Ascending aorta (tissue), 2 donors: ENCODE data around the gene CAV1. TPM values are rescaled to one million over a fixed set of nuclear protein-coding genes. Genes with fewer than 3 reads are reported as not detected.

Experiments
- DNase-seq, 2 donors: peaks; one replicate each; pipeline ENCODE4 v3.0.0-alpha.2; 2019; ENCODE audit warnings: low spot score in 2 of 2
- H3K27ac ChIP-seq, 2 donors: fragments of 200-600 bp; sonication (generic); one replicate each; pipeline ENCODE4 v1.5.1; 2016 to 2017; ENCODE audit warnings: mild to moderate bottlenecking in 1 of 2
- H3K27me3 ChIP-seq: fragments of 200-600 bp; sonication (generic); one replicate; pipeline ENCODE4 v1.5.1; 2017
- H3K36me3 ChIP-seq, 2 donors: fragments of 200-600 bp; sonication (generic); one replicate each; pipeline ENCODE4 v1.5.1; 2016
- H3K4me1 ChIP-seq, 2 donors: fragments of 200-600 bp; sonication (generic); one replicate each; pipeline ENCODE4 v1.5.1; 2016 to 2017; ENCODE audit warnings: mild to moderate bottlenecking in 1 of 2
- H3K4me3 ChIP-seq, 2 donors: fragments of 200-600 bp; sonication (generic); one replicate each; pipeline ENCODE4 v1.5.1; 2016 to 2017; ENCODE audit warnings: mild to moderate bottlenecking in 1 of 2
- H3K9me3 ChIP-seq, 2 donors: fragments of 200-600 bp; sonication (generic); one replicate each; pipeline ENCODE4 v1.5.1; 2016
- CTCF ChIP-seq, 3 experiments: fragments of 200-600 bp in 2 of 3; fragments of 450-650 bp in 1 of 3; sonication (generic) in 2 of 3; IDR thresholded peaks; one replicate each; pipeline ENCODE4 v1.5.1; 2016 to 2019; ENCODE audit warnings: antibody characterized with exemption in 3 of 3, mild to moderate bottlenecking in 1 of 3, moderate library complexity in 1 of 3
- intact Hi-C: fragments of 100-400 bp; cut with DNase I; formaldehyde crosslinking; loops from one replicate; pipeline ENCODE4 v1.15.1; 2023
- total RNA-seq: library from RNA; depleted of rRNA; stranded (reverse); fragments of >200 nt; gene quantifications from one replicate; pipeline ENCODE4 v1.1.0, GENCODE V29; 2016

CAV1 gene
- total RNA-seq, 1 donor from 2014 or later, result 156 TPM

DNA sequence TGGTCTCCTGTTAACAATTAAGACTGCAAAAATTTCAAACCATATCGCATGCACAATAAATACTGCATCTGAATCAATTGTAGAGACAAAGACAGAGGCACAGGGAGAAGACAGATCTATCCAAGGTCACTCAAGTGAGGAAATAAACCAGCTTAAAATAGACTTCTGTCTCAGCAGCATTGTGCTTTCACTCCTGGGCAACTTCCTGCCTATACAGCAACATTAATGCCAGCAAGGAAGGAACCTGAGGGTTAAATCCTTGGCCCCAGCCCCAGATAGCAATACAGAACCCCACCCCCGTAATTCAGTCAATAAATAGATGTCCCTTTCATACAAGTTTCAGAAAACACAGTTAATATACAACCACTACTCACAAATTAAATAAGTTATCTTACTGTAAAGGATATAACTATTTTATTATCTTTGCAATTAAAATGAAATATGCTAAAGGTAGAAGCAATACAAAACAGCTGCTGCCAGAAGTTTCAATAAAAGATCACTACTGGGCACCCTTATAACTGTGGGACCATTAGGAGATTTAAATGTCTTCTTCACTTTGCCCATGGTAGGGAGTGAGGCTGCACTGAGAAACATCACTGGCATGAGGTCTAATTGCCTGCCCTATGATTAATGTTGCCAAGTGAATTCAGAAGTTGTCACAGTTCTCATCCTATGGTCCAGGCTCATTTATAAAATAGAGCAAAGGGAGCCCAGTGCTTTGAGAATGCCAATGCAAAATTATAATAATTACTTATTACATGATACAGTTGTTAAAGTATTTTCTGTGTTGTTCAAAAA, 49.4 kb downstream of the CAV1 start:
- intact Hi-C loops, result no loop called here
- H3K4me3 ChIP-seq, result no peak overlapping the region
- no peaks in the 10 kb centered on the region for H3K36me3 ChIP-seq
- TF ChIP-seq CTCF (IDR thresholded peaks at IDR 0.05), result no peak
- no peaks in the 10 kb centered on the region for H3K27me3 ChIP-seq
- peaks cover 10 to 38% of the 10 kb centered on the region in 2 donors for H3K4me1 ChIP-seq
- H3K27ac ChIP-seq, result no peak overlapping the region
- DNase-seq, result no peak
- no peaks in the 10 kb centered on the region for H3K9me3 ChIP-seq

DNA sequence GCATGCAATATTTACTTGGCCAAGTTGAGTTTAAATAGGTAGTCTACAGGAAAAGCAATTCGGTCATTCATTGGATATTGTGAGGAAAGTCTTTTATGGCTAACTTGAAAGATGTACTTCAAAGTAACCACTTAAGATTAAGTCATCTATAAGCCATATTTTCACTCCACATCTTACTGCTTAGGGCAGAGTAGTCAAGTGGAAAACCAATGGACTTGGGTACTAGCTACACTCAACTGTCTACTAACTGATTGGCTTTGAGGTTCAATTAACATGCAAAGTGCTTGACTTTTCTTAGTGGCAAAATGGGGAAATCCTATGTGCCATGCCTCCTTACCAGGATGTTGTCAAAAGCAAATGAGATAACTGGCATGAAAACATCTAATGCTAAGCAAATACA, 51.0 kb downstream of the CAV1 start:
- intact Hi-C loops, result loop anchor here (1.0 kb wide), 1 partner anchor 16 kb away; no protein-coding TSS in a partner anchor

GRCh38 chr7:116576350-116577319, 51.8 kb downstream of the CAV1 start:
- no peak overlapping the region for H3K4me3 ChIP-seq
- H3K9me3 ChIP-seq, result no peaks in the 10 kb centered on the region
- H3K4me1 ChIP-seq, result peaks cover 10 to 24% of the 10 kb centered on the region in 2 donors
- H3K36me3 ChIP-seq, result no peaks in the 10 kb centered on the region
- H3K27ac ChIP-seq, result peak overlapping the region; percentile 88 to 91
- DNase-seq, result peak; percentile 65 to 92
- H3K27me3 ChIP-seq, result no peaks in the 10 kb centered on the region
- intact Hi-C loops, result loop anchor here (1.0 kb wide), 1 partner anchor 16 kb away; no protein-coding TSS in a partner anchor
- TF ChIP-seq CTCF (IDR thresholded peaks at IDR 0.05), result peak in 1 of 3 experiments; percentile 10

More for the DNA sequence above, 51.0 kb downstream of the CAV1 start:
- Histone ChIP-seq H3K4me1 (peaks cover 10 to 29% of the 10 kb centered on the region in 2 donors), H3K27me3 (no peaks in the 10 kb centered on the region), H3K4me3 (no peak overlapping the region), H3K27ac (peak overlapping the region; percentile 88 to 91), H3K9me3 (no peaks in the 10 kb centered on the region), H3K36me3 (no peaks in the 10 kb centered on the region)
- TF ChIP-seq CTCF (IDR thresholded peaks at IDR 0.05), result no peak
- no peak for DNase-seq

DNA sequence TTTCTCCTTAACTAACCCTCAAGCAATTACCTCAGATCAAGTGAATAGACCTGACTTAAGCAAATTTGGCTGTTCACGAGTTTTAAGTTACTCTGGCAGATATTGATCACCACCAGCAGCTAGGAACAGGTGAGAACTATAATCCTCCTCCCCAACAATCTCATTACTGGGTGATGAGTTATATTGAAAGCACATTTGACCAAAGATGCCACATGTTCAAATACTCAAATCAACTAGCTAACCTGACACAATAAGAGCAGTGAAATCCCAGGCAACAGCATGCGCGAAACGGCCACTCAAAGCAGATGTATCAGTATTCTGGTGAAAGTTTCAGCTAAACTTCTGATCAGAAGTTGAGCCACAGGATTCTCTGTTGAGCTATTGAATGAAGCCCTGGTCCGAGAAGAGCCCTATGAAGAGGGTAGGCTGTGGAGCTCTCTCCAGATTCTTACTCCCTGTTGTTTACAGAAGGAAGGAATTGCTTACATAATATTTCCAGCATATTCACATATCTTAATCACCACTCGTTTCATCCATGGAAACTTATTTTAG, 52.6 kb downstream of the CAV1 start:
- TF ChIP-seq CTCF (IDR thresholded peaks at IDR 0.05), result no peak
- H3K27me3 ChIP-seq, result no peaks in the 10 kb centered on the region
- no peaks in the 10 kb centered on the region for H3K36me3 ChIP-seq
- no peak overlapping the region for H3K4me3 ChIP-seq
- no peak for DNase-seq
- H3K4me1 ChIP-seq, result peaks cover 11 to 25% of the 10 kb centered on the region in 2 donors
- H3K9me3 ChIP-seq, result no peaks in the 10 kb centered on the region
- intact Hi-C loops, result no loop called here
- peak overlapping the region; percentile 88 to 91 for H3K27ac ChIP-seq

- Histone ChIP-seq H3K4me3 (no peak overlapping the region), H3K36me3 (no peaks in the 10 kb centered on the region), H3K27me3 (no peaks in the 10 kb centered on the region), H3K4me1 (peaks cover 18 to 31% of the 10 kb centered on the region in 2 donors), H3K9me3 (no peaks in the 10 kb centered on the region), H3K27ac (peak overlapping the region in 1 of 2 donors; percentile 91)
- intact Hi-C loops, result no loop called here
- no peak for TF ChIP-seq CTCF (IDR thresholded peaks at IDR 0.05)
- no peak for DNase-seq
Observed at GRCh38 chr7:116578526-116578925, 53.7 kb downstream of the CAV1 start.
